K562 (cell line): ENCODE results near the gene SLC43A2. TPM values are rescaled to one million over a fixed set of nuclear protein-coding genes. Genes with fewer than 3 reads are reported as not detected.

Experiments
- CHCHD3 ChIP-seq: fragments of 250-450 bp; sonication (Bioruptor Pico); IDR thresholded peaks from 2 replicates; pipeline ENCODE4 v2.1.2; 2022; ENCODE audit warnings: mild to moderate bottlenecking
- DPF2 ChIP-seq: fragments of 450-650 bp; IDR thresholded peaks from 2 replicates; pipeline ENCODE4 v1.6.1; 2016
- EHMT2 ChIP-seq: fragments of 450-650 bp; IDR thresholded peaks from 2 replicates; pipeline ENCODE4 v1.6.1; 2018; ENCODE audit warnings: antibody characterized with exemption
- FOXA1 ChIP-seq: fragments of 450-650 bp; IDR thresholded peaks from 2 replicates; pipeline ENCODE4 v1.6.1; 2016; ENCODE audit warnings: mild to moderate bottlenecking, borderline replicate concordance
- GTF2F1 ChIP-seq: IDR thresholded peaks from 2 replicates; pipeline ENCODE4 v1.6.1; 2011; ENCODE audit warnings: low read depth, low read length, improper control_type of control experiment
- ILF3 ChIP-seq: fragments of 450-650 bp; IDR thresholded peaks from 2 replicates; pipeline ENCODE4 v1.6.1; 2018; ENCODE audit warnings: antibody characterized with exemption, mild to moderate bottlenecking, moderate library complexity, borderline replicate concordance
- MAZ ChIP-seq, 2 experiments: fragments of 450-650 bp in 1 of 2; sonication (generic) in 1 of 2; formaldehyde crosslinking; IDR thresholded peaks in 1 of 2; conservative IDR thresholded peaks in 1 of 2; 2 replicates each; pipeline versions ENCODE4 v1.4.0 to v1.5.0; 2020; ENCODE audit warnings: mild to moderate bottlenecking in 1 of 2, missing genetic modification reagents in 1 of 2
- MTA3 ChIP-seq: fragments of 450-650 bp; formaldehyde crosslinking; IDR thresholded peaks from 2 replicates; pipeline ENCODE4 v1.6.1; 2017; ENCODE audit warnings: mild to moderate bottlenecking, borderline replicate concordance
- POLR3A ChIP-seq: IDR thresholded peaks from 2 replicates; pipeline ENCODE4 v1.6.1; 2011; ENCODE audit warnings: borderline replicate concordance, mild to moderate bottlenecking, moderate library complexity; ENCODE audit not compliant: insufficient read length, insufficient read depth; ENCODE audit errors: extremely low read depth
- RBFOX2 ChIP-seq: fragments of 200-400 bp; formaldehyde crosslinking; IDR thresholded peaks from 2 replicates; pipeline ENCODE4 v1.6.1; 2017; ENCODE audit warnings: low read depth, mild to moderate bottlenecking, low read length, moderate library complexity
- RFX1 ChIP-seq: fragments of 450-650 bp; IDR thresholded peaks from 2 replicates; pipeline ENCODE4 v1.6.1; 2016; ENCODE audit warnings: mild to moderate bottlenecking, moderate library complexity
- SPI1 ChIP-seq: IDR thresholded peaks from 2 replicates; pipeline ENCODE4 v1.6.1; 2011; ENCODE audit warnings: low read depth, low read length, control low read depth, borderline replicate concordance
- THRAP3 ChIP-seq: fragments of 450-650 bp; IDR thresholded peaks from 2 replicates; pipeline ENCODE4 v1.6.1; 2016; ENCODE audit warnings: mild to moderate bottlenecking, inconsistent platforms, borderline replicate concordance
- ZBTB8A ChIP-seq: fragments of 450-650 bp; IDR thresholded peaks from 2 replicates; pipeline ENCODE4 v1.6.1; 2018; ENCODE audit warnings: mild to moderate bottlenecking, moderate library complexity; ENCODE audit not compliant: partially characterized antibody
- ZNF696 ChIP-seq: fragments of 250-450 bp; sonication (Bioruptor Pico); conservative IDR thresholded peaks from 2 replicates; pipeline ENCODE4 v1.4.0; 2020; ENCODE audit warnings: mild to moderate bottlenecking, moderate library complexity
- ZSCAN32 ChIP-seq: fragments of 450-650 bp; formaldehyde crosslinking; IDR thresholded peaks from 2 replicates; pipeline ENCODE4 v1.4.0; 2020; ENCODE audit warnings: mild to moderate bottlenecking, moderate library complexity
- polyA plus RNA-seq, 8 experiments: library from polyadenylated mRNA; depleted of rRNA in 4 of 8; stranded (reverse) in 5 of 8; unstranded in 3 of 8; fragments of >200 nt; fragmentation: Nextera tagmentation in 2 of 8; fragmentation: Illumina TruSeq in 1 of 8; extraction: Ambion mirVana in 2 of 8; extraction: Trizol in 1 of 8; gene quantifications; 2 replicates each; pipeline versions ENCODE4 v1.2.1 to v1.2.3, GENCODE V29; 2011 to 2014; ENCODE audit warnings: inconsistent platforms in 1 of 8, missing spikeins in 1 of 8
- total RNA-seq, 7 experiments: library from RNA; depleted of rRNA in 6 of 7; stranded (reverse); fragments of >200 nt in 6 of 7; fragmentation: Illumina TruSeq in 2 of 7; extraction: Trizol in 2 of 7; gene quantifications; 2 replicates each; pipeline versions ENCODE4 v1.2.1 to v1.2.3, GENCODE V29; 2011 to 2021; ENCODE audit warnings: low replicate concordance in 1 of 7
- TF ChIP-seq, protein P1 (sequence below), 2 experiments: IDR thresholded peaks; 2 replicates each; pipeline ENCODE4 v1.6.1; 2012; ENCODE audit warnings: improper control_type of control experiment in 2 of 2, low read depth in 2 of 2, low read length in 2 of 2, borderline replicate concordance in 1 of 2
- TF ChIP-seq, protein P2 (sequence below): fragments of 450-650 bp; formaldehyde crosslinking; conservative IDR thresholded peaks from 2 replicates; pipeline ENCODE4 v1.4.0; 2022; ENCODE audit warnings: mild to moderate bottlenecking, missing genetic modification characterization
- TF ChIP-seq, protein P3 (sequence below): fragments of 250-450 bp; sonication (Bioruptor Pico); IDR thresholded peaks from 2 replicates; pipeline ENCODE4 v1.4.0; 2020

SLC43A2 gene
- total and polyA plus RNA-seq, 9 of the 15 experiments (the other 6 are each of a cell fraction or from before 2014, with no cell fraction given): 0.03 to 10.2 (median 3.6) TPM

DNA sequence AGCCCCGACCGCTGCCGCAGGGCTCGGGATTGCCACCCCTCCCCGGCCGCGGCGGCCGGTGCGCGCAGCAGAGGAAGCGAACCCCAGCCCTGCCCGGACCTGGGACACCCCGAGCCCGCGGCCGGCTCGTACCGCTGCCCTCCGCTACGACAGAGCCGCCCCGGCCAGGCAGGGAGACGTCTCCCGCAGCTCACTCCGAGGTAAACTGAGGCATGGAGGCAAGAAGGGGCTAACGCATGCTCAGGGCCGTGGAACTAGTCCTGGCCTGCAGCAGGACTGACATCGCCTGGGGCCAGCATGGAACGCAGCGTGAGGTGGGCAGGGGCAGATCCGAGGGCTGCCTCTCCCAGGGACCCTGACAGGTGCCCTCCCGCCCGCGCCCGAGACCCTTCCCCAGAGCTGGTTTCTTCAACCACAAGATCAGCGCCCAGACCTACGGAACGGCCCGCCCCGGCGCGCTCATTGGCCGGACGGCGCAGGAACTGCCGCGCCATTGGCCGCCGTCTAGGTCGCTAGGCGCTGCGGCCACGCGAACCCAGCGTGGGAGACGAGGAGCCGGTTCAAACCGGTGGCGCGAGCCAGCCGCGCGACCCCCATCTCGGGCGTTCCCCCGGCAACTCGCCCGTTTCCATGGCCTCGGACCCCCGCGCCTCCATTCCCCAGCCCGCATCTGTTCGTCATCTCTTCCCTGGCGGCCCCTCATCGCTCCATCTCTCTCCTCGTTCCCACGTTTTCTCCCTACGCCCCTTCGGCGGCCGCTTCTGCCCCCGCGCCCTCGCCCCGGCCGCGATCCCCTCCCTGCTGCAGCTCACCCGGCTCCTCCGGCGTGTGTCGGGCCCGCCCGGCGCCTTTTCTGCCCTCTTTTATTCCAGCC lies at the start of gene SLC43A2 (continued):
- TF ChIP-seq ILF3: no peak
- TF ChIP-seq CHCHD3 (CRISPR knock-in tag): no peak
- 0 out of 2 replicates have a peak, but pooled peaks have one; percentile 35 for TF ChIP-seq DPF2
- no peak for TF ChIP-seq MTA3
- TF ChIP-seq EHMT2: no peak
- TF ChIP-seq, protein P1, sequence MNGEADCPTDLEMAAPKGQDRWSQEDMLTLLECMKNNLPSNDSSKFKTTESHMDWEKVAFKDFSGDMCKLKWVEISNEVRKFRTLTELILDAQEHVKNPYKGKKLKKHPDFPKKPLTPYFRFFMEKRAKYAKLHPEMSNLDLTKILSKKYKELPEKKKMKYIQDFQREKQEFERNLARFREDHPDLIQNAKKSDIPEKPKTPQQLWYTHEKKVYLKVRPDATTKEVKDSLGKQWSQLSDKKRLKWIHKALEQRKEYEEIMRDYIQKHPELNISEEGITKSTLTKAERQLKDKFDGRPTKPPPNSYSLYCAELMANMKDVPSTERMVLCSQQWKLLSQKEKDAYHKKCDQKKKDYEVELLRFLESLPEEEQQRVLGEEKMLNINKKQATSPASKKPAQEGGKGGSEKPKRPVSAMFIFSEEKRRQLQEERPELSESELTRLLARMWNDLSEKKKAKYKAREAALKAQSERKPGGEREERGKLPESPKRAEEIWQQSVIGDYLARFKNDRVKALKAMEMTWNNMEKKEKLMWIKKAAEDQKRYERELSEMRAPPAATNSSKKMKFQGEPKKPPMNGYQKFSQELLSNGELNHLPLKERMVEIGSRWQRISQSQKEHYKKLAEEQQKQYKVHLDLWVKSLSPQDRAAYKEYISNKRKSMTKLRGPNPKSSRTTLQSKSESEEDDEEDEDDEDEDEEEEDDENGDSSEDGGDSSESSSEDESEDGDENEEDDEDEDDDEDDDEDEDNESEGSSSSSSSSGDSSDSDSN (IDR thresholded peaks at IDR 0.05; ENCODE audit: borderline replicate concordance in 1 of 2, low read depth in 2 of 2, low read length in 2 of 2): no peak
- TF ChIP-seq ZBTB8A: no peak
- TF ChIP-seq, protein P2, sequence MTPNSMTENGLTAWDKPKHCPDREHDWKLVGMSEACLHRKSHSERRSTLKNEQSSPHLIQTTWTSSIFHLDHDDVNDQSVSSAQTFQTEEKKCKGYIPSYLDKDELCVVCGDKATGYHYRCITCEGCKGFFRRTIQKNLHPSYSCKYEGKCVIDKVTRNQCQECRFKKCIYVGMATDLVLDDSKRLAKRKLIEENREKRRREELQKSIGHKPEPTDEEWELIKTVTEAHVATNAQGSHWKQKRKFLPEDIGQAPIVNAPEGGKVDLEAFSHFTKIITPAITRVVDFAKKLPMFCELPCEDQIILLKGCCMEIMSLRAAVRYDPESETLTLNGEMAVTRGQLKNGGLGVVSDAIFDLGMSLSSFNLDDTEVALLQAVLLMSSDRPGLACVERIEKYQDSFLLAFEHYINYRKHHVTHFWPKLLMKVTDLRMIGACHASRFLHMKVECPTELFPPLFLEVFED (CRISPR knock-in tag): no peak
- TF ChIP-seq RBFOX2: peak; percentile 85
- no peak for TF ChIP-seq THRAP3
- peak; percentile 71 for TF ChIP-seq RFX1
- no peak for TF ChIP-seq FOXA1
- TF ChIP-seq, protein P3, sequence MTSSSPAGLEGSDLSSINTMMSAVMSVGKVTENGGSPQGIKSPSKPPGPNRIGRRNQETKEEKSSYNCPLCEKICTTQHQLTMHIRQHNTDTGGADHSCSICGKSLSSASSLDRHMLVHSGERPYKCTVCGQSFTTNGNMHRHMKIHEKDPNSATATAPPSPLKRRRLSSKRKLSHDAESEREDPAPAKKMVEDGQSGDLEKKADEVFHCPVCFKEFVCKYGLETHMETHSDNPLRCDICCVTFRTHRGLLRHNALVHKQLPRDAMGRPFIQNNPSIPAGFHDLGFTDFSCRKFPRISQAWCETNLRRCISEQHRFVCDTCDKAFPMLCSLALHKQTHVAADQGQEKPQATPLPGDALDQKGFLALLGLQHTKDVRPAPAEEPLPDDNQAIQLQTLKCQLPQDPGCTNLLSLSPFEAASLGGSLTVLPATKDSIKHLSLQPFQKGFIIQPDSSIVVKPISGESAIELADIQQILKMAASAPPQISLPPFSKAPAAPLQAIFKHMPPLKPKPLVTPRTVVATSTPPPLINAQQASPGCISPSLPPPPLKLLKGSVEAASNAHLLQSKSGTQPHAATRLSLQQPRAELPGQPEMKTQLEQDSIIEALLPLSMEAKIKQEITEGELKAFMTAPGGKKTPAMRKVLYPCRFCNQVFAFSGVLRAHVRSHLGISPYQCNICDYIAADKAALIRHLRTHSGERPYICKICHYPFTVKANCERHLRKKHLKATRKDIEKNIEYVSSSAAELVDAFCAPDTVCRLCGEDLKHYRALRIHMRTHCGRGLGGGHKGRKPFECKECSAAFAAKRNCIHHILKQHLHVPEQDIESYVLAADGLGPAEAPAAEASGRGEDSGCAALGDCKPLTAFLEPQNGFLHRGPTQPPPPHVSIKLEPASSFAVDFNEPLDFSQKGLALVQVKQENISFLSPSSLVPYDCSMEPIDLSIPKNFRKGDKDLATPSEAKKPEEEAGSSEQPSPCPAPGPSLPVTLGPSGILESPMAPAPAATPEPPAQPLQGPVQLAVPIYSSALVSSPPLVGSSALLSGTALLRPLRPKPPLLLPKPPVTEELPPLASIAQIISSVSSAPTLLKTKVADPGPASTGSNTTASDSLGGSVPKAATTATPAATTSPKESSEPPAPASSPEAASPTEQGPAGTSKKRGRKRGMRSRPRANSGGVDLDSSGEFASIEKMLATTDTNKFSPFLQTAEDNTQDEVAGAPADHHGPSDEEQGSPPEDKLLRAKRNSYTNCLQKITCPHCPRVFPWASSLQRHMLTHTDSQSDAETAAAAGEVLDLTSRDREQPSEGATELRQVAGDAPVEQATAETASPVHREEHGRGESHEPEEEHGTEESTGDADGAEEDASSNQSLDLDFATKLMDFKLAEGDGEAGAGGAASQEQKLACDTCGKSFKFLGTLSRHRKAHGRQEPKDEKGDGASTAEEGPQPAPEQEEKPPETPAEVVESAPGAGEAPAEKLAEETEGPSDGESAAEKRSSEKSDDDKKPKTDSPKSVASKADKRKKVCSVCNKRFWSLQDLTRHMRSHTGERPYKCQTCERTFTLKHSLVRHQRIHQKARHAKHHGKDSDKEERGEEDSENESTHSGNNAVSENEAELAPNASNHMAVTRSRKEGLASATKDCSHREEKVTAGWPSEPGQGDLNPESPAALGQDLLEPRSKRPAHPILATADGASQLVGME (CRISPR knock-in tag): no peak
- no peak for TF ChIP-seq ZSCAN32 (CRISPR knock-in tag)
- TF ChIP-seq GTF2F1: no peak
- TF ChIP-seq ZNF696 (CRISPR knock-in tag): no peak
- TF ChIP-seq SPI1: no peak
- no peak for TF ChIP-seq POLR3A
- TF ChIP-seq MAZ (CRISPR knock-in tag; conservative IDR thresholded peaks at IDR 0.05 in 1 of 2, IDR thresholded peaks at IDR 0.05 in 1 of 2): no peak
